ENCODE data around the gene ANKRD16. TPM values are rescaled to one million over a fixed set of nuclear protein-coding genes. Genes with fewer than 3 reads are reported as not detected.

Gene ANKRD16
- total RNA-seq, 1 experiment from 2014 or later: 12.2 TPM

GRCh38 chr10:5888351-5888750, 1.3 kb downstream of the ANKRD16 start:
- H3K4me3 Mint-ChIP-seq: peak overlapping the region; percentile 85
- H3K4me1 Mint-ChIP-seq: peaks cover 28% of the 10 kb centered on the region
- ChIA-PET POLR2A (interaction anchor here (1.1 kb wide), 1 partner anchor 75 kb away, joined by 4 read pairs; the partner anchor contains the start of gene GDI2), CTCF (interaction anchor here (0.8 kb wide), 1 partner anchor 35 kb away, joined by 3 read pairs; no protein-coding TSS in a partner anchor)
- TF ChIP-seq MYBL2 (CRISPR knock-in tag; IDR thresholded peaks at IDR 0.05) (no peak), FOXJ3 (CRISPR knock-in tag; IDR thresholded peaks at IDR 0.05; ENCODE audit: borderline replicate concordance) (no peak), HMGA2 (CRISPR knock-in tag; IDR thresholded peaks at IDR 0.05) (no peak), ZNF121 (CRISPR knock-in tag; IDR thresholded peaks at IDR 0.05) (no peak), IRF1 (CRISPR knock-in tag; IDR thresholded peaks at IDR 0.05) (no peak), CBFB (CRISPR knock-in tag; IDR thresholded peaks at IDR 0.05; ENCODE audit: low read depth) (no peak), PREB (CRISPR knock-in tag; IDR thresholded peaks at IDR 0.05; ENCODE audit: borderline replicate concordance) (no peak), GABPB1 (CRISPR knock-in tag; IDR thresholded peaks at IDR 0.05) (no peak), ZNF423 (CRISPR knock-in tag; IDR thresholded peaks at IDR 0.05) (no peak), TEAD1 (CRISPR knock-in tag; IDR thresholded peaks at IDR 0.05) (no peak), ZNF232 (CRISPR knock-in tag; IDR thresholded peaks at IDR 0.05) (no peak), ELF4 (CRISPR knock-in tag; IDR thresholded peaks at IDR 0.05; ENCODE audit: low read depth) (no peak), ZNF281 (CRISPR knock-in tag; IDR thresholded peaks at IDR 0.05) (no peak), USF2 (CRISPR knock-in tag; IDR thresholded peaks at IDR 0.05) (no peak), ZNF425 (CRISPR knock-in tag; conservative IDR thresholded peaks at IDR 0.05) (no peak), FOXP1 (CRISPR knock-in tag; IDR thresholded peaks at IDR 0.05; ENCODE audit: borderline replicate concordance) (no peak), RORB (CRISPR knock-in tag; IDR thresholded peaks at IDR 0.05) (no peak), MAX (CRISPR knock-in tag; IDR thresholded peaks at IDR 0.05) (no peak), OVOL2 (CRISPR knock-in tag; IDR thresholded peaks at IDR 0.05; ENCODE audit: borderline replicate concordance) (no peak), FOXP4 (CRISPR knock-in tag; IDR thresholded peaks at IDR 0.05) (no peak)
- no peak for ATAC-seq
- DNase-seq (ENCODE audit: low spot score): no peak
- H3K27me3 Mint-ChIP-seq (ENCODE audit: low read depth): no peaks in the 10 kb centered on the region
- no peaks in the 10 kb centered on the region for H3K9me3 Mint-ChIP-seq
- H3K27ac Mint-ChIP-seq: peak overlapping the region; percentile 27; the same call in 1 of the 2 replicates
- H3K36me3 Mint-ChIP-seq: peaks cover 34% of the 10 kb centered on the region

Data from WTC11 (cell line).